ENCODE results near the gene MAGI3. TPM values are rescaled to one million over a fixed set of nuclear protein-coding genes. Genes with fewer than 3 reads are reported as not detected.

Gene MAGI3
- 10 to 100 TPM; 10.0 to 28.8 TPM for total RNA-seq
- polyA plus RNA-seq, result 1 to 10 TPM; 3.0 to 4.9 TPM

DNA sequence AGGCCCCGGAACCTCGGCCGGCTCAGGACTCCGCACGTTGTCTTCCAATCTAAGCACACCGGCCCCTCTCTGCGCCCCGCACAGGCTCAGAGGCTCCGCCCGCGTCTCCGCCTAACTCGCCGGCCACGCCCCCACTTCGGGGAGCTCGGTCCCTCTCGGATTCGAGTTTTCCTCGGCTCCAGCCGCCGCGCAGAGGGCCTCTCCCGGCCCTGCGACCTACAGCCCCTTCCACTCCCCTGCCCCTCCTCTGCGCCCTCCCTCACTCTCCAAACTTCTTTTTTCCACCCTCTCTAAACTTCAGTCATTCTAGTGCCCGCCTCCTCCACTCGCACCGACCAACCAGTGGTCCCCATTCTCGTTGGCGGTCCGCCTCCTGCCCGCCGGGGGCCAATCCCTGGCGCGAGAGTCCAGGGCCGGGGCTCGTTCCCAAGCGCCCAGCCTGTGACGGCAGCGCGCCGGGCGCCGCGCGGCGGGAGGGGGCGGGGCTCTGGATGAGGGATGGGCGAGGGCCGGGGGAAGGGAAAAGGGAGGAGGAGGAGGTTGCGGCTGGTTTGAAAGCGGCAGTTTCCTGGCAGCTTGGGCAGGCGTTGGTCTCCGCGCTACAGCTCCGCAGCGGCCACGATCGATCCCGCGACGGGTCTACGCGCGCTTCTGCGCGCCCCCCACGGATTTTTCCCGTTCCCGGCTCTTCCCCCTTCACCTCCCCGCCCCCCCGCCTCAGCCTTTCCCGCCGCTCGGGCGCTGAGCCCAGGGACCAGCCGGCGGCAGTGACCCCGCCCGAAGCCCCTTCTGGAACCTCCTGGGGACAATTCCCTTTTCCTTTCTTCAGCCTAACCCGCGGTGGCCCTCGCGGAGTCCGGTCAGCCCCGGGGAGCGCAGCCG is at the start of gene MAGI3:
Gene MAGI3 (plus strand): TSS at position 563 of the 882 bp plus-strand sequence. CDS start 519 bp downstream, outside the sequence.
- Histone ChIP-seq H3K27ac (ENCODE audit: low read depth in 1 of 2, low read length in 2 of 2) (peak within 1 kb of the TSS; percentile 89 to 91), H3K36me3 (ENCODE audit: control insufficient read depth in 4 of 4, insufficient read depth in 3 of 4, low read depth in 1 of 4, low read length in 3 of 4) (no peaks in the 10 kb centered on the region), H3K4me1 (ENCODE audit: control insufficient read depth in 4 of 4, insufficient read depth in 4 of 4, low read length in 3 of 4) (peaks cover 1 to 42% (median 30%) of the 10 kb centered on the region in 4 donors), H3K4me3 (ENCODE audit: low read depth in 1 of 3, low read length in 3 of 3) (peak within 1 kb of the TSS; percentile 80 to 98 (median 85)), H3K9ac (ENCODE audit: low read depth in 1 of 2, low read length in 2 of 2) (peak within 1 kb of the TSS; percentile 64 to 92), H3K27me3 (ENCODE audit: control insufficient read depth in 4 of 4, insufficient read depth in 4 of 4, low read length in 3 of 4) (no peaks in the 10 kb centered on the region), H3K9me3 (ENCODE audit: control insufficient read depth in 4 of 4, low read length in 3 of 4) (no peaks in the 10 kb centered on the region)
- peak; percentile 94 for DNase-seq (ENCODE audit: low spot score)
- TF ChIP-seq RAD21 (IDR thresholded peaks at IDR 0.05) (peak; percentile 33 to 41), YY1 (IDR thresholded peaks at IDR 0.05) (no peak), NR2F2 (IDR thresholded peaks at IDR 0.05) (no peak), MAX (IDR thresholded peaks at IDR 0.05) (no peak), REST (IDR thresholded peaks at IDR 0.05) (peak; percentile 31), EGR1 (IDR thresholded peaks at IDR 0.05; ENCODE audit: low read depth in 2 of 2) (peak in 1 of 2 donors; percentile 55), SP1 (IDR thresholded peaks at IDR 0.05) (peak; percentile 85), GABPA (IDR thresholded peaks at IDR 0.05 in 1 of 2, conservative IDR thresholded peaks at IDR 0.05 in 1 of 2) (peak in 1 of 2 donors; percentile 19), RXRA (IDR thresholded peaks at IDR 0.05) (peak in 1 of 2 donors; percentile 29), JUND (IDR thresholded peaks at IDR 0.05) (no peak), CTCF (IDR thresholded peaks at IDR 0.05; ENCODE audit: low read depth, low read length, missing input control) (no peak), HNF4G (IDR thresholded peaks at IDR 0.05) (no peak), HNF4A (conservative IDR thresholded peaks at IDR 0.05) (peak; percentile 40 to 57), TAF1 (conservative IDR thresholded peaks at IDR 0.05) (peak; percentile 84), FOXA2 (IDR thresholded peaks at IDR 0.05) (no peak), ZBTB33 (IDR thresholded peaks at IDR 0.05) (no peak)
- under 1% methylated on average over 89 of the region's 89 CpGs for WGBS

Measured in liver (tissue), 9 donors.